ENCODE data around the gene VSTM2B.
"Not testable (repeated sequence)": the region's sequence is repeated elsewhere in the genome, so short reads cannot be mapped to it uniquely, and the experiment has no call there.

The VSTM2B gene

DNA sequence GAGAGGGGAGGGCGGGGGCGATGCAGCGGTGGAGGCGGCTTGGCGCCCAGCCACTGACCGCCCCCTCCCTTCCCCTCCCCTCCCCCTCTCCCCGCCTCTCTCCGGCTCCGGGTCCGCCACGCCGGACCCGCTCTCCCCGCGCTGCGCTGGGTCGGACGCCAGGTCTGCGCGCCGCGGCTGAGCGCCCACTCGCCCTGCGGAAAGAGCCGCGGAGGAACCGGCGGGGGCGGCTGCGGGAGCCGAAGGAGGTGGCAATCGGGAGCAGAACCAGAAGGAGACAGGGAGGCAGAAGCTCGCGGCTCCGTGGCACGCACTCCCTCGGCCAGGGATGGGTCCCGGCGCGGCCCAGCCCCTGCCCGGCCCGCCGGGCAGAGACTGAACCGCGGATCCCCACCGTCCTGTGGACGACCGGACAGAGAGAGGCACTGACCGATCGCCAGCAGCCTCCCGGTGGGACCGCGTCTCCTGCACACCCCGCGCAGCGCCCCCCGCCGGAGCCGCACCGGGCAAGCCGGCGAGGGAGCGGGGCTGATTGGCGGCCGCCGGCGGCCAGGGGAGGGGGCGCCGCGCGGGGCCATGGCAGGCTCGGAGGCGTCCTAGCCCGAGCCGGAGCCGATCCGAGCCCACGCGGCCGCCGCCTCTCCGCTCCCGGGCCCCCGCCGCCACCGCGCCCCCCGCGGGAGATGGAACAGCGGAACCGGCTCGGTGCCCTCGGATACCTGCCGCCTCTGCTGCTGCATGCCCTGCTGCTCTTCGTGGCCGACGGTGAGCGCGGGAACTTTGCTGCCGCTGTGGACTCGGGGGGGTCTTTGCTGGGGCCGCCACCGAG lies at the start of gene VSTM2B:
TSS of gene VSTM2B (plus strand) at position 94 of the 829 bp plus-strand sequence. CDS start at position 684, 590 bp downstream.
- no peak for DNase-seq

DNA sequence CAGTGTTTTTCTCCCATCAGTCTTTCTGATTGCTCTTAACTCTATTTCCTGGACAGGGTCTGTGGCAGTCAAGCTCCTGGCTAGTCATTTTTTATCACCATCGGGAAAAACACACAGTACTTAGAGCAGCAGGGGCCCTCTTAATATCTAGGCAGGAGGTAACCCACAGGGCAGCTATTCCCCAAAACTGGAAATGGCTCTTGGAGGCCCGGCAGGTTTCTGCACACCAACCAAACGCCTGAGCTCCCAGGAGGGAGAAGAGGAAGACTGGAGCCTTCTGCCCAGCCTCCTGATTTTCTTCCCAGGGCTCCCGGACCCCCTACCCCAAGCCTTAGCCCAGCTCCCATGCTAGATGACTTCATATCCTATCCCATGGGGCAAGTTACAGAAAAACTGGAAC lies 49.3 kb upstream of the VSTM2B start:
- no peak for DNase-seq

DNA sequence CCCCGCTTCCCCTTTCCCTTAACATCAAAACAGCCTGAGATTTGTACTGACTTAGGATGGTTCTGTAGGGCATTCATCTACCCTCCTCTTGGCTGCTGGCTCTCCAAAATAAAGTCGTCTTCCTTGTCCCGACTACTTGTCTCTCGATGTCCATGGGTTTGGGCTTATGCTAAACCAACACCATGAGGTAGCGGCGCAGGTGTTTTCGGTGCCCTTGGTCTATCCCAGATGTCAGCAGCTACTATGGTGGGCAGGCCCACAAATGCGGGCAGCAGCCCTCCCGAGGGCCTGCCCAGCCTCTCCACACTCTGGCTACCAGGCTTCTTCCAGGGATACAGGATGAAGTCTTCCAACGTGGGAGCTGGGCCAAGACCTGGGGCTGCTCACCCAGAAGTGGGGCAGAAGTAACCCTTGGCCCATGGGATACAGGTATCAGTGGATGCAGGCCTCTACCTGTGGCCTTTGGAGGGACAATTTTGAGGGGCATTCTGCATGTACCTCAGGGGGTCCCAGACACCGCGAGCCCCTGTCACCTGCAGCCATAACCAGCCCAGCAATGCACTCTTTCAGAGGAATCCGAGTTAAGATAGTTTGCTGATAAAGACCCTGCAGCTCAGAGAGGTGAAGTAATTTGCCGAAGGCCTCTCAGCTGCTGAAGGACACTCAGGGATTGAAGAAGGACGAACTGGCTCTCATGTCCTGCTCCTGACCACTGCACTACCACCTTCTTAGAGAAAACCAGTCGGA lies 47.8 kb upstream of the VSTM2B start:
- DNase-seq: no peak

DNA sequence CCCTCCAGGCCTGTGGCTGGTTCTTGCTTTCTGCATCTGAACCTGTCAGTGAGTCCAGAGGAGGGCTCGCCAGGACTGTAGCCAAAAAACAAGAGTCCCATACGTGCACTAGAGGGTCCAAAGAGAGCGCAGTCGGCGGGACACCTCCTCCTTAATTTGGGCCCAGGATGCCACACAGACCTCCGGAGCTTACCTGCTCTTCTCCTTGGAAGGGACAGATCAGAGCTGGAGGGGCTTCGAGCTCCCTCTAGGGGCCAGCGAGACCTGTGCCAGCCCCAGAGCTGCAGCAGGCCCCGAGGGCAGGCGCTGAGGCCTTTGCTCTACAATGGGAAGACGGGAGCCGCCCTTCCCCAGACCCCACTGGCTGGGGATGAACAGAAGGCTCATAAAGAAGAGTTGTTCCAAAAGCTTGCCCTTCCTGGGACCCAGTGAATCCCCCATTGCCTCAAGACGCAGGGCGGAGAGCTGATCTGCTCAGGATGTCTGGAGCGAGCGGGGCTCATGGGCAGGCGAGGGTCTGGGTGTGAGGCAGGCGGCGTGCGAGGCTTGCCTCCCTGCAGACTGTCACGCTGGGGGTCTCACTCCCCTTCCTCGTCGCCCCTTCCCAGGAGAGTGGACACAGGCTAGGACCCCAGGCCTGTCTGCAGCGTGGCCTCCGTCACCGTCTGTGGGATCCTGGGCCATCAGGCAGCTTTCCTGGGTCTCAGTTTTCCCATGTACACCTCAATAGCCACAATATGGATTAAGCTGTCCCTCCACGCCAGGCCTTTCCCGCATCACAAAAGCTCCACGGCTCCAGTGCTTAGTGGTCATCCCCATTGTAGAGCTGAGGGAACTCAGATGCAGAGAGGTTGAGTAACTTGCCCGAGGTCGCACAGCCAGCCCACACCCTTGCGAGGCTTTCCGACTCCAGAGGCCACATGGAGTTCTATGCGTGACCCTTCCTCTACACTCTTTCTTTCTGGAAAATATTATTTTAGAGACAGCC lies 46.9 kb upstream of the VSTM2B start:
- no peak for DNase-seq

DNA sequence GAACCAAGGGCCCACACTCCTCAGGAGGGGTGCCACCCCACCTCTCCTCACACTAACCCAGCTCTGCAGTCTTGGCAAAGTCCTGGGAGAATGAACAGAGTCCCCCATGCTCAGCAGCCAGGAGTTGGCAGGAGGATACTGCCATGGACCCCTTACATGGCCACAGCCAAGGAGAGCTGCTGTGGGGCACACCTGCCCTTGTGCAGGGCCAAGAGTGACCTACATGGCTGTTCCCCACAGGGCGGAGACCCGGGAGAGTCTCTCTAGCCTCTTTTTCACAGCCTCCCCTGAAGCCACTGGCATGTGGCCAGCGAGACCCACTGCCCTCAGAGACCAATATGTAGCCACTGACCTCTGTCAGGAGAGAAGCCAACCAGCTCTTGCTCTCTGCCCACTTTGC lies 45.9 kb upstream of the VSTM2B start:
- no peak for DNase-seq

DNA sequence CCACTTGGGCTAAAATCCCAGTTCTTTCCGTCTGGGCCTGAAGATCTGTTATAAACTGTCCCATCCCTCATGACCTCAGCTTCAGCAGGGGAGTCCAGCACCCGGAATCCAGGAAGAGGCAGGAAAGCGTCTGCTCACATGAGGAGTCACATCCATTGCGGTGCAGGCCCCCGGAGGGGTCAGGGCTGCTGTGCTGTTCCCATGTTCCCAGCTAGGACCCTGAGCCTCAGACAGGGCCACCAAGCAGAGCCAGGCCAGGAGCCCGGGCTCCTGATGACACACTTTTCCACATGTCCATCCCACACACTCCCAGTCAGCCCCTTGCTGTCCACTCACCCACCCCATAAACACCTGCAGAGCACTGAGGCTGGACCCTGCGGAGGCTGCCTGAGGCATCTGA lies 45.3 kb upstream of the VSTM2B start:
- DNase-seq: no peak

DNA sequence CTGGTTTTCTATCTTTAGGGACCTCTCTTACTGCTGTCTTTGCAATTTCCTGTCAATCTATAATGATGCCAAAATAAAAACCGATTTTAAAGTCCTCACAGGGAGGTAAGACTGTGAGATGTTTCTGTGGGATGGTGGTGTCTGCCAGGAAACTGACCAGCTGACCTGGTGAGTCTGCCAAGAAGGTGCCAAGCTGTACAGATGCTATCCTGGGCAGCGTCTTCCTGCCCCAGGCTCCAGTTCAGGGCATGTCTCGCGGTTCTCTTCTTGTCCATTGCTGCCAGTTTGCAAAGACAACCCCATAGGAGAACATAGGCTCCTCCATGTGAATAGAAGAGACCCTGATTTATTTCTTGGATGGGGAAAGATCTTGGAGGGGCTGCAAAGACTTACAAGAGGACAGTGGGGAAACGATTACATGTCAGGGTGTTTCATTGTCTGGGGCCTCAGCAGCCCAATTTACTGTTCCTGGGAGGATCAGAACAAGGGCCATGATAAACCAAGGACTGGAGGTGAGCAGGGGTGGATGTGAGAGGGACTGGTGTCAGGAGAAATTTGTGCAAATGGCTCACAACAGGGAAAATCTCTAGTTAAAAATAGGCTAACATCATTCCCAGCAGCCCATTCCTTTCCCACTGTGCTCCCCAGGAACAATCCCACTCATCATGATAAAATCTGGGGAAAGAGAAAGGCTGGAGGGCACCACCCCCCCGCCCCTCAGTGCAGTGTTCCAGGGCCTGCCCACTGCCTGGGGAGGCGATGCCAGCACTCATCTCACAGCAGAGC lies 42.7 kb upstream of the VSTM2B start:
- no peak for DNase-seq

DNA sequence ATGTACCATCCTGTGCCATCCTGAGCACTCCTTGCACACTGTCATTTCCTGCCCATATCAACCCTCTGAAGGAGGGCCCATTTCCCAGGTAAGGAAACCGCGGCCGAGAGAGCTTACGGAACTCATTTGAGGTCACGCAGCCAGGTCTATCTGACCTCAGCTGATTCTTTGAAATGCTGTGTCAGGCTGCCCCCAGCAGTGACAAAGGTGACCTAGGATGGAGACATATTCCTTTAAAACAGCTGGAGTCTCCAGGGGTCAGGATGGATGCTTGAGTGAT lies 42.2 kb upstream of the VSTM2B start:
- DNase-seq: no peak

DNA sequence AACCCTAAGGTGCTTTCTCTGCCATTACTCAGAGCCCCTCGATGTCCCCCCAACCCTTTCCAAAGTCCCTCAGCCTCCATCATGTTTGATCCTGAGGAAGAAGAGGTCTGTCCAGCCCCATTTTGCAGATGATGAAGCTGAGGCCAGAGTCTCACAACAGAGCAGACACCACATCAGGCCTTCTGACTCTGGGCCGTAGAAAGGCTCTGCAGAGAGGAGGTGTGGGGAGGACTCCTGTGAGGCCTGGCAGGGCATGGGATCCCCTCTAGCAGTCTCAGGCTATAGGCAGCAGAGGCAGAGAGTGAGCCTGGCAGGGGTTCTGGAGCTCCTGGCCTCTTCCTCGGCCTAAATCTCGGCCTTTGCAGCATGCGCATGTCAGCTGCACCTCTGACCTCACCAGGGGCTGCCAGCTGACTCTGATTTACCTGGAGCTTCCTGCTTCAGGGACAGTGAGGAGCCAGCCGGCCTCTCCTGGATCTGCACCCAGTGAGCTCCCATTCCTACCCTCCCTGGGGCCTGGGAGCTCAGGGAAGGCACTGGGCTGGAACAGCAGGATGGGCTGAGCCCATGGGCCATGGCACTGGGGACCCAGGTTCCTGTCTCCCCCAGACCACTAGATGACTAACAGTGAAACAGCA lies 41.7 kb upstream of the VSTM2B start:
- DNase-seq: no peak

DNA sequence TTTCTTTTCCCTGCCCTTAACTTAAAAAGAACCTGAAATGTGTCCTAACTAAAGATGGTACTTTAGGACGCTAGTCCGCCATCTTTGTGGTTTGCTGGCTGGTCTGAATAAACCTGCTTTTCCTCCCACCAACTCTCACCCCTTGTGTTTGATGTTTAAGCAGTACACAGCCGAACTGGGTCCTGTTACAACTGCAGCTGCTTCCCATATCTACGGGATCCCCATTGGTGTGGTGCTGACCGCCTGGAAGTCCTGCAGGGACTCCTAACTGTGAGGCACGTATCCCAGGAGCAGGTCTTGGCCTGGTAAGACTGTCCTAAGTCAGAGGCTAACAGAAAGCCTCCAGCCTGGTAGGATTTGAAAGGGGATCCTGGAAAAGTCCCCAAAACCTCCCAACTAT lies 40.9 kb upstream of the VSTM2B start:
- no peak for DNase-seq

DNA sequence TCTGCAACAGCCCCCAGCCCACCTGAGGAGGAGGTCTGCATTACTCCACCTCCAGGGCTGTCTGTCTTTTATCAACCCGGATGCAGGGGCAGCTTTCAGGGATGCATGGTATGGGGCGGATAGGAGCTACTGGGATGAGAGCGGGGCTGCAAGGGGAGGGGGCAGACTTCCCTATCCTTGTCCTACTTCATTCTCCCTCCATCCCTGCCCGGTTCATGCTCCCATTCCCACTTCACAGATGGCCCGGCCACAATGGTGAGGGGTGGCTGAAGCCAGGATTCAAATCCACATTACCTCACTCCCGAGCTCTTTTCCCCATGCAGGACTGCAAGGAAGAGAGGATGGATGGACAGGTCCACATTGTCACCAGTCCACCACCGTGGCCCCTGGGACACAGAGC lies 40.5 kb upstream of the VSTM2B start:
- no peak for DNase-seq

DNA sequence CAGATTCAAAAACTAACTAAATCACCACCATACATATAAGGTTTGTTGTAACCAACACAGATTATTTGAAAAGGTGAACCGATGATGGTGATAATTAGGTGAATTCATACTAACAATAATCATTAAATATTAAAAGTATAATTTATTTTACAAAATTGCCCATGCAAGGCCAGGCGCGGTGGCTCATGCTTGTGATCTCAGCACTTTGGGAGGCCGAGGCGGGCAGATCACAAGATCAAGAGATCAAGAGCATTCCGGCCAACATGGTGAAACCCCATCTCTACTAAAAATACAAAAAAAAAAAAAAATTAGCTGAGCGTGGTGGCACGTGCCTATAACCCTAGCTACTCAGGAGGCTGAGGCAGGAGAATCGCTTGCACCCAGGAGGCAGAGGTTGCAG lies 38.8 kb upstream of the VSTM2B start:
- not testable (repeated sequence) for DNase-seq

DNA sequence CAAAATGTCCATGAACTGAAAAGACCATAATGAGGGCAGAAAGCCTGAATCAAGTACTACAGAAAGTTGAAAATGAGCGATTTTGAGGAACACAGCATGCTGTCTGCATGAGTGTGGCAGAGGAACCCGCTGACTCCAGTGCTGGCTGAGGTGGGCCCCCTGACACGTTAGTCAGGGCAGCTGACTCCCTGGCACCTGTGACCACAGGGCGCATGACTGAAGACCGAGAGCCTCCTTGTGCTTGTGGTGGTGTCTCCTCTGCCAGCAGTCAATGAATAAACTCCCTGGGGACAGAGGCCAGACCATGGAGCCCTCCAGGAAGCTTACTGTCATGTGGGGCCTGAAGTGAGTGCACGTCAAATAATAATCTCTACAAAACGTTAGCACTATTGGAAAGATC lies 38.4 kb upstream of the VSTM2B start:
- DNase-seq: no peak

DNA sequence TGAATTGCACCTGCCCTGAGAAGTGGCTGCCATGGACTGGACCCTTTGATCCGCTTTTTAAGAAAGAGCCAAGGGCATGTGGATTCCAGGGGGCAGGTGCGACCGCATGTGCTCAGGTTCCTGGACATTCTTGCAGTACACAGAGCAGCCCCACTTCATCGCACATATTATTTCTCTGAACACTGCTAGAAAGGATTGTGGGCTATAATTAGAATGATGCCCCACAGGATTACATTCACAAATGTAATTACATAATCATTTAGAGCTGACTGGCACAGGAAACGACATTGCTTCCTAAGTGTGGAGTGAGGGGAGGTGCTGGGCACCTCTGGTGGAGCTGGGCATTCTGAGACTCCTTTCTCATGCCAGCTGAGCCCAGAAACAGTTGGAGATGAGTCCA lies 37.5 kb upstream of the VSTM2B start:
- no peak for DNase-seq

DNA sequence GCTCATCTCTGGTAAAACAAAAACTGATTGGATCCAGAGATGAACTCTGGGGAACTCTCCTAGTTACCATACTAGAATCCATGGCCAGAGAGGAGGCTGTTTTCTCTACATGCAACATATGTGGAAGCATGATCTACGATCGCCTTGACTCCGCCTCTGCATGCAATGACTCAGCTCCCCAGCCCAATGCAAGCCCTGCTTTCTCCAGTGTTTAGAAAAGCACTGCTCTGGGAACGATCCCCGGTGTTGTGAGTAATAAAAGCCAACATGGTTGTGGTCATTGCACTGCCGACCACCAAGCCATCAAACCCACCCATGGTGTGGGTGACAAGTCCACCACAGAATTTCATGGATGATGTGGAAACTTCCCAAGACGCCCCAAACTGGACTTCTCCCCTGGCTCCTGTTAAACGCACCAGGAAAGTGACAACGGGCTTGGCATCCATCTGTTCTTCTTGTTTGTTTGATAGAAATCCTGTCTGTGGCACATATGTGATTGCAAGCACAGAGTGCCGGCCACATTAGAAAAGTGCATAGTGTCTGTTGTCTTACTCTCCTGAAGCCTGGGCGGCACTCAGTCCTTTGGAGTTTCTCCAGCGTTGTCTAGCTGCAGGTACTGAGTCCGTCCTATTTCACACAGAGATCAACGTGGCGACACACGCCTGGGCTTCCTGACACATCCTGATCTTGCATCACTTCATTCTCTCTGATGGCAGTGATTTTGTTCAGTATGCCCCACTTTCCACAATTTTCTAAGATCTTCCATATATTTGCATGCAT lies 36.4 kb upstream of the VSTM2B start:
- no peak for DNase-seq

DNA sequence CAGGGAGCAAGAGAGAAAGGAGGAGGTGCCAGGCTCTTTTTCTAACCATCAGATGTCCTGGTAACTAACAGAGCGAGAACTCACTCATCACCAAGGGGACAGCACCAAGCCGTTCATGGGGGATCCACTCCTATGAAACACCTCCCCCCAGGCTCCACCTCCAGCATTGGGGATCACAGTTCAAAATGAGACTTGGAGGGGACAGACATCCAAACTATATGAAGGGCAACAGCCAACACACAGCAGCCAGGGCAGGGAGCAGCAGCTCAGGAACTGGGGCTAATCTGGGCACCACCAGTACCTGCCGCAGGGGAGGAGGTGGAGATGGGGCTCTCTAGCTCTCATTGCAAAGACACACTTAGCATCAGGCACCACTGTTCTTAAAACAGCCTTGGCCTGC lies 34.3 kb upstream of the VSTM2B start:
- DNase-seq: no peak

DNA sequence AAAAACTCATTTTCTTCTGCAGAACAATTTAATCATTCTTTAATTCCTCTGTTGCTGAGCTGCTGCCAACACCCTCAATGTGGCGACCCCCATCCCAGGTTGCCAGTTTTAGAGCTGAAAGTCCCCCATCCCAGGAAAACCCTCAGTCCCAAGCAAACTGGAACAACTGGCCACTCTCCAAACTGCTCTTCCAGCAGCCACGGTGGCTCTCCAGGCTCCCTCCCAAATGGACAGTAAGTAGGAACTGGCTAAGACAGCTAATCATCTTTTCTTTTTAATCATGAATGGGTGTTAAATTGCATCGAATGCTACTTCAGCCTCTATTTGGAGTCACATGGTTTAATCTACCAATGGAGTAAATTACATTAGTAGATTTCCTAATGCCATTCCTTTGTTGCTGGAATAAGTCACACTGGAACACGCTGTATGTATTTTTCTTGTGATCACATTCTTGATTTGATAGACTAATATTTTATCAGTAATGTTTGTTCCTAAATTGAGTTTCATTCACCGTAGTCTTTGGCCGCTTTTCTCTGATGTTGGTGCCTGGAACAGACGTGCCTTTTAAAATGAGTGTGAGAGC lies 33.7 kb upstream of the VSTM2B start:
- DNase-seq: no peak

DNA sequence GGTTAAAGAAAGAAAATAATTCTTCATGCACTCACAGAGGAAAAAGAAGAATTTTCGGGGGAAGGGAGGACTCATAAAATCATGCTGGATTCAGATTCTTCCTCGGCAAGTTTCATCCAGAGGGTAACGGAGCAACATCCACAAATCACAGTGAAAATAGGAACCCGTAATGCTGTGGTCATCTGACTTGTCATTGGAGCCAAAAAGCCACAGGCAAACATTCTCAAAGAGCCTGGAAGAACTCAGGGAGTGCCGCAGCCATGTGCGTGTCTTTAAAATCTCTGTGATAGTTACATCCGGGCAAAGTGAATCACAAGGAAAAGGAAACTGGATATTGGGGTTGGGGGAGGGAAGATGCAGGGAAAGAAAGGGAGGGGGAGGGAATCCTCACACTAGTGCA lies 33.0 kb upstream of the VSTM2B start:
- DNase-seq: no peak

DNA sequence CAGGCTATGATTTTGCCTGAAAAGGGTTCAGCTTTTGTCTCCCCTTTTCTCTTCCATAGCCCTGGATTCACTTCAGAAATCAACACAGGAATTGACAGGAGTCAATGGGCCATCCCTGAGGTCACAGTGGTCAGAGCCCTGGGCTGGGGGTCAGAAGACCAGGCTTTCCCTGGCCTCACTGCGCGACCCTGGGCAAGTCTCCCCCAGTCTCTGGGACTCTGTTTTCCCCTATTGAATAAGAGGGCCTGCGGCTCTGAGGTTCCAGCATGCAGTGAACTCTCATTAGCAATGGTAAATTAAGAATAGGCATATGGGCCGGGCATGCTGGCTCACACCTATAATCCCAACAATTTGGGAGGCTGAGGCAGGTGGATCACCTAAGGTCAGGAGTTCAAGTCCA lies 30.7 kb upstream of the VSTM2B start:
- DNase-seq: no peak

DNA sequence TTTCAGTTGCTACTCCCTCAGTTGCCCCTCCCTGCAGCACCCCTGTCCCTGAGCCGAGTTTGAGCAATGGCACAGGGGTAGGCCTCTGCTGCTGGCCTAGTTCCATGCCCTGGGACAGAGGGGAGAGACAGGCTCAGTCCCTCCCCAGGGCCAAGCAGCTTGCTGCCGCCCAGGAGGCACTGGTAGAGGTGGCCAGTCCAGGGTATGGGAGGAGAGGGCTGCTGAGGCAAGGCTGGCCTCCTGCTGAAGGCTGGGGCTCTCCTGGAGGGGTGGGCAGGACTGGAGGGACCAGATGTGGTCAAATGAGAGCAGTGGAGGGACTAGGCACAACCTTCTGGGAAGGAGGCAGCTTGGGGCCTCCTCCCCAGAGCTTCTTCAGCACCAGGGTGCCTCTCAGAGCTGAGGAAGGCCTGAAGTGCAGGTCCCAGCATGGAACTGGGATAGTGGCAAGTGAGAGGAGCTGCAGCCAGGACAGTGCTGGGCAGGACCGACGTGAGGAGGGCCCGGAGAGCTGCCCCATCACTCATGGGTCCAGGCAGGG lies 29.8 kb upstream of the VSTM2B start:
- DNase-seq: no peak

DNA sequence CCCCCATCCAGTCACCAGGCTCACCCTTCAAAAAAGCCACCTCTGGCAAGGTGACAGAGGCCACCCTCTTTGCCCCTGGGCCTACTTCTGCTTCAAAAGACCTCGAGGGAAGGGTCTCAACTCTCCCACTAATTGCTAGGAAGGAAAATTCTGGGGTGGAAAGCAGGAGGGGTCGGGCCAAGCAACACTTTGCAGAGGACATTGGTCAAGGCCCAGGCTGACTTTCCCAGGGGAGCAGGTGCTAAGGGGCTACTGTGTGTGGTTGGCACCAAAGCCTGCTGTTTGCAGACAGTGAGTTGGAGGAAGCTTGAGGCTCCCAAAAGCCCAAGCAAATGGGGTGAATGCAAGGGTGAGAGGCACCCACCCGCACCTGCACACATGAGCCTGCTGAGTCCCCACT lies 28.6 kb upstream of the VSTM2B start:
- no peak for DNase-seq

All from CD4-positive, alpha-beta T cell treated with Interleukin-17A for 1 hour (primary cell).